GM12878 (cell line): ENCODE results near the gene ELL2. TPM values are rescaled to one million over a fixed set of nuclear protein-coding genes. Genes with fewer than 3 reads are reported as not detected.

Experiments used
- ATAC-seq: fragments of 200-7000 bp; cut with Tn5 transposase; 3 replicates; pipeline ENCODE4 v1.9.1; 2020; ENCODE audit warnings: mild to moderate bottlenecking, moderate library complexity
- BruUV-seq: library from RNA; stranded (reverse); fragments of 400-500 nt; replicated peaks from 2 replicates; lab custom pipeline; 2021; lab: Mats Ljungman, UMichigan
- CTCF ChIA-PET: fragments of 300-600 bp; sonication (Branson Sonifier 250); formaldehyde crosslinking; extraction: SDS; loops from one replicate; lab custom pipeline; 2021; ENCODE audit warnings: inconsistent platforms; lab: Yijun Ruan, JAX
- POLR2A ChIA-PET: fragments of 350-600 bp; formaldehyde crosslinking; extraction: SDS; loops from one replicate; lab custom pipeline; 2021; ENCODE audit warnings: inconsistent platforms; lab: Charles Lee
- RAD21 ChIA-PET: fragments of 300-600 bp; sonication (Branson Sonifier 250); formaldehyde crosslinking; loops from one replicate; lab custom pipeline; 2023; ENCODE audit warnings: antibody characterized with exemption; ENCODE audit not compliant: unreplicated experiment; lab: Charles Lee
- SMC1A ChIA-PET: fragments of 300-600 bp; sonication (Branson Sonifier 250); formaldehyde crosslinking; loops from one replicate; lab custom pipeline; 2023; ENCODE audit not compliant: unreplicated experiment, uncharacterized antibody; lab: Charles Lee
- DNase-seq: peaks from one replicate; pipeline ENCODE4 v3.0.0-alpha.2; 2011; ENCODE audit warnings: low read depth, low spot score
- FAIRE-seq: peaks from 3 replicates; lab custom pipeline; 2011; peaks lifted over from hg19 to GRCh38; lab: Jason Lieb, UNC
- H2AFZ ChIP-seq: 2 replicates; pipeline ENCODE4 v1.6.0; 2011; ENCODE audit warnings: low read depth, low read length, control low read depth; ENCODE audit not compliant: control insufficient read depth
- H3K27ac ChIP-seq: 2 replicates; pipeline ENCODE4 v1.5.1; 2011; ENCODE audit warnings: control low read depth; ENCODE audit not compliant: control insufficient read depth, insufficient read depth
- H3K27me3 ChIP-seq, 2 experiments: replicated peaks in 1 of 2; 2 replicates each; pipeline versions ENCODE4 v1.6.0 to v1.6.1; 2011; ENCODE audit warnings: low read length in 1 of 2; ENCODE audit not compliant: control insufficient read depth in 2 of 2, insufficient read depth in 2 of 2
- H3K36me3 ChIP-seq, 2 experiments: 2 replicates each; pipeline ENCODE4 v1.5.1; 2011; ENCODE audit warnings: low read length in 1 of 2; ENCODE audit not compliant: control insufficient read depth in 2 of 2, insufficient read depth in 2 of 2
- H3K4me1 ChIP-seq: 2 replicates; pipeline ENCODE4 v1.6.1; 2011; ENCODE audit warnings: mild to moderate bottlenecking, low read length, moderate library complexity, mixed read lengths; ENCODE audit not compliant: control insufficient read depth, insufficient read depth
- H3K4me2 ChIP-seq: 2 replicates; pipeline ENCODE4 v1.6.0; 2011; ENCODE audit warnings: control low read depth; ENCODE audit not compliant: control insufficient read depth, insufficient read depth
- H3K4me3 ChIP-seq: fragments of 200-600 bp; sonication (generic); 2 replicates; pipeline ENCODE4 v1.5.1; 2016
- H3K79me2 ChIP-seq: 2 replicates; pipeline ENCODE4 v1.6.0; 2011; ENCODE audit warnings: low read length; ENCODE audit not compliant: control insufficient read depth, insufficient read depth
- H3K9ac ChIP-seq: 2 replicates; pipeline ENCODE4 v1.8.0; 2011; ENCODE audit warnings: low read length, control low read depth, mixed read lengths; ENCODE audit not compliant: control insufficient read depth, insufficient read depth
- H3K9me3 ChIP-seq: replicated peaks from 3 replicates; pipeline ENCODE4 v1.5.1; 2011; ENCODE audit warnings: mild to moderate bottlenecking, low read length; ENCODE audit not compliant: control insufficient read depth, insufficient read depth
- H4K20me1 ChIP-seq: 2 replicates; pipeline ENCODE4 v1.6.0; 2011; ENCODE audit not compliant: control insufficient read depth, insufficient read depth
- BCL11A ChIP-seq: IDR thresholded peaks from 2 replicates; pipeline ENCODE4 v1.6.1; 2011; ENCODE audit warnings: low read depth, low read length
- DPF2 ChIP-seq: fragments of 450-650 bp; IDR thresholded peaks from 2 replicates; pipeline ENCODE4 v1.6.1; 2017; ENCODE audit warnings: mild to moderate bottlenecking
- EZH2 ChIP-seq: IDR thresholded peaks from 2 replicates; pipeline ENCODE4 v1.6.1; 2012; ENCODE audit warnings: low read depth, mild to moderate bottlenecking, control low read depth, inconsistent platforms, low read length, borderline replicate concordance; ENCODE audit not compliant: control insufficient read depth
- NFXL1 ChIP-seq: fragments of 450-650 bp; IDR thresholded peaks from 2 replicates; pipeline ENCODE4 v1.6.1; 2017; ENCODE audit warnings: antibody characterized with exemption, mild to moderate bottlenecking, borderline replicate concordance
- NR2C1 ChIP-seq: fragments of 450-650 bp; IDR thresholded peaks from 2 replicates; pipeline ENCODE4 v1.6.1; 2017; ENCODE audit warnings: antibody characterized with exemption, mild to moderate bottlenecking, moderate library complexity
- POLR2A ChIP-seq: IDR thresholded peaks from 2 replicates; pipeline ENCODE4 v1.6.1; 2011; ENCODE audit warnings: low read depth, mild to moderate bottlenecking, low read length
- POLR2AphosphoS5 ChIP-seq: IDR thresholded peaks from 2 replicates; pipeline ENCODE4 v1.6.1; 2011; ENCODE audit warnings: mild to moderate bottlenecking, low read length, inconsistent platforms
- TCF3 ChIP-seq: IDR thresholded peaks from 2 replicates; pipeline ENCODE4 v1.6.1; 2012; ENCODE audit warnings: low read depth, mild to moderate bottlenecking, low read length, borderline replicate concordance; ENCODE audit not compliant: insufficient read depth
- ZBTB4 ChIP-seq: fragments of 450-650 bp; formaldehyde crosslinking; IDR thresholded peaks from 2 replicates; pipeline ENCODE4 v1.4.0; 2022; ENCODE audit warnings: mild to moderate bottlenecking, moderate library complexity
- ZNF24 ChIP-seq: fragments of 450-650 bp; IDR thresholded peaks from 2 replicates; pipeline ENCODE4 v1.6.1; 2017; ENCODE audit warnings: antibody characterized with exemption, mild to moderate bottlenecking
- ZNF687 ChIP-seq: fragments of 450-650 bp; IDR thresholded peaks from 2 replicates; pipeline ENCODE4 v1.6.1; 2017; ENCODE audit warnings: mild to moderate bottlenecking, moderate library complexity
- WGBS: methylation state at CpG from one replicate; pipeline ENCODE4 v1.1.6; 2016; ENCODE audit warnings: low lambda C conversion rate; ENCODE audit not compliant: insufficient replicate concordance, insufficient coverage; ENCODE audit errors: missing lambda C conversion rate; 5-methylcytosine and 5-hydroxymethylcytosine counted together
- in situ Hi-C: fragments of 300-500 bp; cut with MboI; formaldehyde crosslinking; loops from 9 replicates; pipeline ENCODE4 v1.14.3; 2018; ENCODE audit warnings: mixed read lengths
- intact Hi-C: fragments of 100-400 bp; cut with micrococcal nuclease; formaldehyde crosslinking; loops from one replicate; pipeline ENCODE4 v1.14.2; 2022; ENCODE audit not compliant: unreplicated experiment
- polyA plus RNA-seq, 11 experiments: library from polyadenylated mRNA; depleted of rRNA in 4 of 11; unstranded in 6 of 11; stranded (reverse) in 5 of 11; fragments of >200 nt; fragmentation: Nextera tagmentation in 4 of 11; fragmentation: Illumina TruSeq in 1 of 11; extraction: Ambion mirVana in 4 of 11; extraction: Trizol in 1 of 11; gene quantifications; 1 replicate in 1 of 11; 2 replicates in 10 of 11; pipeline versions ENCODE4 v1.2.1 to v1.2.3, GENCODE V29; 2011 to 2016; ENCODE audit warnings: inconsistent platforms in 2 of 11, missing spikeins in 2 of 11, low read depth in 1 of 11
- total RNA-seq, 4 experiments: library from RNA; depleted of rRNA in 3 of 4; stranded (reverse); fragments of >200 nt in 3 of 4; fragmentation: Illumina TruSeq in 1 of 4; extraction: Trizol in 1 of 4; gene quantifications; 2 replicates each; pipeline versions ENCODE4 v1.2.1 to v1.2.3, GENCODE V29; 2013 to 2021
- TF ChIP-seq, protein P1 (sequence below): IDR thresholded peaks from 2 replicates; pipeline ENCODE4 v1.6.1; 2012; ENCODE audit warnings: low read length, inconsistent platforms

ELL2 gene
- total and polyA plus RNA-seq, 10 of the 15 experiments (the other 5 are each of a cell fraction or from before 2014, with no cell fraction given) = 24.2 to 91.4 (median 57.4) TPM

GRCh38 chr5:95862671-95863382 lies 98.8 kb downstream of the ELL2 start (continued):
- TF ChIP-seq POLR2AphosphoS5 = no peak
- no peak for TF ChIP-seq DPF2
- TF ChIP-seq EZH2 = no peak
- TF ChIP-seq, protein P1, sequence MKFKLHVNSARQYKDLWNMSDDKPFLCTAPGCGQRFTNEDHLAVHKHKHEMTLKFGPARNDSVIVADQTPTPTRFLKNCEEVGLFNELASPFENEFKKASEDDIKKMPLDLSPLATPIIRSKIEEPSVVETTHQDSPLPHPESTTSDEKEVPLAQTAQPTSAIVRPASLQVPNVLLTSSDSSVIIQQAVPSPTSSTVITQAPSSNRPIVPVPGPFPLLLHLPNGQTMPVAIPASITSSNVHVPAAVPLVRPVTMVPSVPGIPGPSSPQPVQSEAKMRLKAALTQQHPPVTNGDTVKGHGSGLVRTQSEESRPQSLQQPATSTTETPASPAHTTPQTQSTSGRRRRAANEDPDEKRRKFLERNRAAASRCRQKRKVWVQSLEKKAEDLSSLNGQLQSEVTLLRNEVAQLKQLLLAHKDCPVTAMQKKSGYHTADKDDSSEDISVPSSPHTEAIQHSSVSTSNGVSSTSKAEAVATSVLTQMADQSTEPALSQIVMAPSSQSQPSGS = no peak
- no peak for TF ChIP-seq NR2C1
- TF ChIP-seq, all 136 proteins: peak for 0

- BruUV-seq = no TSS peak
- FAIRE-seq = no peak
- TF ChIP-seq ZNF687 (no peak), TCF3 (no peak), POLR2A (no peak), BCL11A (no peak), ZBTB4 (no peak), NFXL1 (no peak), ZNF24 (no peak)
Observed at GRCh38 chr5:95861864-95862561, 99.6 kb downstream of the ELL2 start.

More at GRCh38 chr5:95861864-95862561, 99.6 kb downstream of the ELL2 start:
- intact Hi-C loops (no loop called here), in situ Hi-C loops (loop anchor here (5.0 kb wide), 1 partner anchor 95 kb away; no protein-coding TSS in a partner anchor)
- DNase-seq (no peak), ATAC-seq (no peak)
- no peaks in the 10 kb centered on the region for H4K20me1 ChIP-seq
- H3K4me1 ChIP-seq = peaks cover 23% of the 10 kb centered on the region
- peak overlapping the region; percentile 79 for H3K4me2 ChIP-seq
- SMC1A ChIA-PET = interaction anchor here (0.5 to 18.3 kb wide), 29 partner anchors 9 to 734 kb away, joined by 3 to 289 read pairs (median 4); no protein-coding TSS in a partner anchor
- H3K4me3 ChIP-seq = no peak overlapping the region
- POLR2A ChIA-PET = interaction anchor here (0.8 to 3.3 kb wide), 5 partner anchors 8 to 89 kb away, joined by 3 to 13 read pairs (median 5); no protein-coding TSS in a partner anchor
- H2AFZ ChIP-seq = peak overlapping the region; percentile 81
- WGBS = 71% methylated on average over 8 of the region's 8 CpGs
- no peak overlapping the region for H3K27ac ChIP-seq
- no peak overlapping the region for H3K9ac ChIP-seq
- CTCF ChIA-PET = interaction anchor here (0.7 to 20.1 kb wide), 20 partner anchors 8 to 1322 kb away, joined by 3 to 360 read pairs (median 4); no protein-coding TSS in a partner anchor
- RAD21 ChIA-PET = interaction anchor here (0.7 to 13.6 kb wide), 14 partner anchors 8 to 740 kb away, joined by 3 to 182 read pairs (median 5); no protein-coding TSS in a partner anchor
- no peaks in the 10 kb centered on the region for H3K79me2 ChIP-seq
- H3K27me3 ChIP-seq = no peaks in the 10 kb centered on the region
- H3K9me3 ChIP-seq = no peaks in the 10 kb centered on the region; the same call in 2 of the 3 replicates
- H3K36me3 ChIP-seq = no peaks in the 10 kb centered on the region
